H1 (cell line): Measurements from ENCODE around the gene TLR9. TPM values are rescaled to one million over a fixed set of nuclear protein-coding genes. Genes with fewer than 3 reads are reported as not detected.

ENCODE experiments used
- CTCF ChIA-PET: fragments of 300-600 bp; sonication (Branson Sonifier 250); formaldehyde crosslinking; loops from one replicate; lab custom pipeline; 2021; ENCODE audit not compliant: partially characterized antibody; lab: Charles Lee
- POLR2A ChIA-PET: fragments of 300-600 bp; sonication (Branson Sonifier 250); formaldehyde crosslinking; loops from one replicate; lab custom pipeline; 2021; ENCODE audit warnings: inconsistent platforms; ENCODE audit not compliant: partially characterized antibody; lab: Charles Lee
- DNase-seq, 2 experiments: peaks; one replicate each; pipeline versions ENCODE4 v3.0.0 to v3.0.0-alpha.2; 2010 to 2022; ENCODE audit warnings: low spot score in 2 of 2, low read depth in 1 of 2, mixed read lengths in 1 of 2
- FAIRE-seq: peaks from 2 replicates; lab custom pipeline; 2011; peaks lifted over from hg19 to GRCh38; lab: Jason Lieb, UNC
- H2AFZ ChIP-seq: 2 replicates; pipeline ENCODE4 v1.8.1; 2012; ENCODE audit warnings: low read length, inconsistent platforms
- H2AK5ac ChIP-seq: 2 replicates; pipeline ENCODE4 v1.6.1; 2013; ENCODE audit warnings: low read depth, low read length
- H2BK120ac ChIP-seq: replicated peaks from 2 replicates; pipeline ENCODE3; 2013; ENCODE audit warnings: low read depth, low read length, inconsistent platforms
- H2BK12ac ChIP-seq: 2 replicates; pipeline ENCODE4 v1.6.1; 2013; ENCODE audit warnings: low read depth, low read length
- H2BK15ac ChIP-seq: 2 replicates; pipeline ENCODE4 v1.6.1; 2013; ENCODE audit warnings: low read length
- H2BK20ac ChIP-seq: 2 replicates; pipeline ENCODE4 v1.6.1; 2013; ENCODE audit warnings: low read length
- H2BK5ac ChIP-seq: 2 replicates; pipeline ENCODE4 v1.6.1; 2013; ENCODE audit warnings: low read depth, low read length
- H3K14ac ChIP-seq: 2 replicates; pipeline ENCODE4 v1.6.1; 2013; ENCODE audit warnings: inconsistent platforms; ENCODE audit not compliant: insufficient read length
- H3K18ac ChIP-seq: 2 replicates; pipeline ENCODE4 v1.6.1; 2013; ENCODE audit warnings: low read length; ENCODE audit errors: extremely low read depth
- H3K23ac ChIP-seq: 2 replicates; pipeline ENCODE4 v1.6.1; 2013; ENCODE audit warnings: inconsistent platforms; ENCODE audit not compliant: insufficient read length
- H3K23me2 ChIP-seq: 2 replicates; pipeline ENCODE4 v1.6.1; 2013; ENCODE audit warnings: low read depth, low read length
- H3K27ac ChIP-seq: 2 replicates; pipeline ENCODE4 v1.6.1; 2011; ENCODE audit warnings: low read depth, low read length, inconsistent platforms
- H3K27me3 ChIP-seq, 4 experiments: replicated peaks in 1 of 4; 1 replicate in 1 of 4; 2 replicates in 3 of 4; pipeline versions ENCODE4 v1.6.1 to v1.8.1; 2011 to 2013; ENCODE audit warnings: low read length in 3 of 4, mild to moderate bottlenecking in 3 of 4, inconsistent platforms in 2 of 4, mixed read lengths in 2 of 4, moderate library complexity in 1 of 4; ENCODE audit not compliant: control insufficient read depth in 3 of 4, insufficient read depth in 3 of 4; ENCODE audit errors: extremely low read depth in 1 of 4
- H3K36me3 ChIP-seq, 4 experiments: 2 replicates each; pipeline versions ENCODE4 v1.6.1 to v1.8.1; 2011 to 2013; ENCODE audit warnings: mild to moderate bottlenecking in 4 of 4, low read length in 3 of 4, moderate library complexity in 2 of 4, control low read depth in 1 of 4, inconsistent platforms in 1 of 4; ENCODE audit not compliant: insufficient read depth in 4 of 4, control insufficient read depth in 2 of 4
- H3K4ac ChIP-seq: replicated peaks from 2 replicates; pipeline ENCODE3; 2013; ENCODE audit warnings: low read length, low read depth, mixed read lengths, inconsistent platforms; ENCODE audit not compliant: insufficient read length
- H3K4me1 ChIP-seq, 4 experiments: replicated peaks in 1 of 4; 1 replicate in 1 of 4; 2 replicates in 3 of 4; pipeline versions ENCODE4 v1.6.1 to v1.8.1; 2011 to 2013; ENCODE audit warnings: low read length in 3 of 4, inconsistent platforms in 2 of 4, mixed read lengths in 1 of 4; ENCODE audit not compliant: insufficient read depth in 4 of 4, control insufficient read depth in 3 of 4
- H3K4me2 ChIP-seq, 2 experiments: 2 replicates each; pipeline versions ENCODE4 v1.6.1 to v1.8.1; 2011 to 2013; ENCODE audit warnings: low read depth in 2 of 2, low read length in 2 of 2, control low read depth in 1 of 2, inconsistent platforms in 1 of 2, mild to moderate bottlenecking in 1 of 2; ENCODE audit not compliant: insufficient read depth in 1 of 2
- H3K4me3 ChIP-seq, 4 experiments: fragments of 200-600, 300-600 bp in 1 of 4; sonication (generic), shearing (Covaris generic), sonication (Bioruptor Twin) in 1 of 4; 2 replicates each; pipeline versions ENCODE4 v1.5.1 to v1.8.1; 2011 to 2016; ENCODE audit warnings: low read length in 4 of 4, low read depth in 3 of 4, control low read depth in 2 of 4, inconsistent platforms in 2 of 4, mild to moderate bottlenecking in 2 of 4, mixed read lengths in 1 of 4, moderate library complexity in 1 of 4; ENCODE audit not compliant: insufficient read depth in 2 of 4; ENCODE audit errors: extremely low read depth in 1 of 4
- H3K56ac ChIP-seq: replicated peaks from 2 replicates; pipeline ENCODE3; 2013; ENCODE audit warnings: low read depth, mild to moderate bottlenecking, mixed read lengths, low read length, inconsistent platforms; ENCODE audit not compliant: insufficient read length
- H3K79me1 ChIP-seq: 2 replicates; pipeline ENCODE4 v1.6.1; 2013; ENCODE audit warnings: low read depth, low read length, control low read depth
- H3K79me2 ChIP-seq, 2 experiments: 2 replicates each; pipeline versions ENCODE4 v1.6.1 to v1.8.1; 2012 to 2013; ENCODE audit warnings: low read length in 2 of 2, mild to moderate bottlenecking in 2 of 2, inconsistent platforms in 1 of 2; ENCODE audit not compliant: insufficient read depth in 2 of 2, control insufficient read depth in 1 of 2
- H3K9ac ChIP-seq, 4 experiments: replicated peaks in 1 of 4; 1 replicate in 1 of 4; 2 replicates in 3 of 4; pipeline versions ENCODE4 v1.6.1 to v1.8.1; 2011 to 2013; ENCODE audit warnings: low read depth in 3 of 4, low read length in 3 of 4, control low read depth in 2 of 4, mild to moderate bottlenecking in 2 of 4, moderate library complexity in 2 of 4, inconsistent platforms in 1 of 4; ENCODE audit errors: extremely low read depth in 1 of 4
- H3K9me3 ChIP-seq, 2 experiments: 2 replicates each; pipeline versions ENCODE4 v1.6.1 to v1.8.1; 2012 to 2013; ENCODE audit warnings: mild to moderate bottlenecking in 2 of 2, moderate library complexity in 2 of 2, control low read depth in 1 of 2, inconsistent platforms in 1 of 2, low read depth in 1 of 2, low read length in 1 of 2, mixed read lengths in 1 of 2; ENCODE audit not compliant: insufficient read depth in 2 of 2
- H4K20me1 ChIP-seq, 2 experiments: replicated peaks in 1 of 2; 2 replicates each; pipeline versions ENCODE3 to v1.8.1; 2011 to 2013; ENCODE audit warnings: inconsistent platforms in 2 of 2, low read length in 2 of 2, mild to moderate bottlenecking in 1 of 2; ENCODE audit not compliant: insufficient read depth in 2 of 2, control insufficient read depth in 1 of 2
- H4K5ac ChIP-seq: 2 replicates; pipeline ENCODE4 v1.6.1; 2013; ENCODE audit warnings: low read length, low read depth, mixed read lengths, inconsistent platforms; ENCODE audit not compliant: insufficient read length
- H4K8ac ChIP-seq: 2 replicates; pipeline ENCODE4 v1.8.0; 2013; ENCODE audit warnings: mild to moderate bottlenecking, moderate library complexity, low read length, inconsistent platforms; ENCODE audit not compliant: insufficient read depth; ENCODE audit errors: extremely low read depth
- H4K91ac ChIP-seq: replicated peaks from 2 replicates; pipeline ENCODE3; 2013; ENCODE audit warnings: low read length, mixed read lengths, inconsistent platforms; ENCODE audit not compliant: insufficient read length
- POU5F1 ChIP-seq: IDR thresholded peaks from 2 replicates; pipeline ENCODE4 v1.6.1; 2011; ENCODE audit warnings: low read depth, mild to moderate bottlenecking, low read length, moderate library complexity
- RNF2 ChIP-seq: fragments of 200-900, 300-1000 bp; sonication (generic); IDR thresholded peaks from 2 replicates; pipeline ENCODE4 v1.7.1; 2016; ENCODE audit warnings: borderline replicate concordance, low read depth, mild to moderate bottlenecking, antibody characterized with exemption, low read length; ENCODE audit not compliant: poor library complexity, severe bottlenecking; ENCODE audit errors: missing control alignments
- TAF1 ChIP-seq: IDR thresholded peaks from 2 replicates; pipeline ENCODE4 v1.6.1; 2011; ENCODE audit warnings: mild to moderate bottlenecking, low read depth, low read length
- WGBS, 2 experiments: shearing (Covaris generic) in 1 of 2; methylation state at CpG; one replicate each; pipeline versions ENCODE4 v1.1.6 to v1.1.7; 2013 to 2015; ENCODE audit warnings: low lambda C conversion rate in 2 of 2, mixed read lengths in 2 of 2, inconsistent platforms in 1 of 2, low coverage in 1 of 2, missing lambda C conversion rate in 1 of 2; ENCODE audit not compliant: insufficient replicate concordance in 2 of 2, insufficient coverage in 1 of 2, insufficient read length in 1 of 2; ENCODE audit errors: extremely low coverage in 1 of 2, missing lambda C conversion rate in 1 of 2; 5-methylcytosine and 5-hydroxymethylcytosine counted together
- polyA plus RNA-seq, 7 experiments: library from polyadenylated mRNA; depleted of rRNA in 3 of 7; stranded (reverse) in 5 of 7; unstranded in 2 of 7; fragments of >200 nt in 5 of 7; fragments of 200-250 nt in 2 of 7; gene quantifications; 1 replicate in 5 of 7; 2 replicates in 1 of 7; 4 replicates in 1 of 7; pipeline versions ENCODE4 v1.2.1 to v1.2.3, GENCODE V29; 2011 to 2013; ENCODE audit warnings: missing spikeins in 2 of 7, mixed read lengths in 2 of 7
- total RNA-seq: library from RNA; stranded (reverse); fragmentation: NEBNext Ultra II Directional; extraction: Animal tissue kit (Norgen Biotek cat#: 25700); gene quantifications from 2 replicates; pipeline ENCODE4 v1.2.1, GENCODE V29; 2021

The TLR9 gene
- total and polyA plus RNA-seq, 2 of the 8 experiments (the other 6 are each of a cell fraction or from before 2014, with no cell fraction given) = 0.05 TPM; not detected in 1

GRCh38 chr3:52228751-52229291, 3.4 kb upstream of the TLR9 start:
- H2BK12ac ChIP-seq = no peak overlapping the region
- no peaks in the 10 kb centered on the region for H3K79me2 ChIP-seq
- no peak overlapping the region for H3K27ac ChIP-seq
- H2BK5ac ChIP-seq = no peak overlapping the region
- no peak overlapping the region for H3K23ac ChIP-seq
- CTCF ChIA-PET = interaction anchor here (1.9 to 14.4 kb wide), 4 partner anchors 11 to 112 kb away, joined by 4 to 336 read pairs (median 128); partner anchors contain the start of genes PPM1M and TLR9
- H2BK15ac ChIP-seq = no peak overlapping the region
- no peaks in the 10 kb centered on the region for H3K27me3 ChIP-seq
- no peak overlapping the region for H2AFZ ChIP-seq
- no peak overlapping the region for H2BK120ac ChIP-seq
- H3K36me3 ChIP-seq = peaks cover 5 to 17% (median 11%) of the 10 kb centered on the region in 4 experiments; a peak in 5 of 8 replicates
- H2AK5ac ChIP-seq = no peak overlapping the region
- H3K18ac ChIP-seq = no peak overlapping the region
- 95% methylated on average over 21 of the region's 21 CpGs; no CpG with 5 or more reads in 1 of the 2 experiments for WGBS, 2 experiments
- no peak for FAIRE-seq
- H4K91ac ChIP-seq = no peak overlapping the region
- TF ChIP-seq RNF2 (no peak), TAF1 (no peak), POU5F1 (no peak)
- TF ChIP-seq, all 59 proteins: peak for 0
- POLR2A ChIA-PET = interaction anchor here (1.0 to 1.5 kb wide), 2 partner anchors 9 to 50 kb away, joined by 4 to 6 read pairs; partner anchors contain the start of gene WDR82
- H3K79me1 ChIP-seq = no peaks in the 10 kb centered on the region; the same call in 1 of the 2 replicates
- peaks cover 8 to 10% of the 10 kb centered on the region in 2 experiments for H4K20me1 ChIP-seq
- H3K9ac ChIP-seq = no peak overlapping the region
- no peak overlapping the region for H4K8ac ChIP-seq
- no peak overlapping the region for H3K4me2 ChIP-seq
- DNase-seq = no peak
- H3K56ac ChIP-seq = no peak overlapping the region
- no peaks in the 10 kb centered on the region for H3K9me3 ChIP-seq
- H3K4ac ChIP-seq = no peak overlapping the region
- H2BK20ac ChIP-seq = no peak overlapping the region
- H3K4me1 ChIP-seq = peaks cover 0 to 4% (median 2%) of the 10 kb centered on the region in 4 experiments; a peak in 5 of 7 replicates
- H4K5ac ChIP-seq = no peak overlapping the region
- H3K14ac ChIP-seq = no peak overlapping the region
- no peaks in the 10 kb centered on the region for H3K23me2 ChIP-seq
- no peak overlapping the region for H3K4me3 ChIP-seq
